Measurements from ENCODE around the gene SLC22A17. TPM values are rescaled to one million over a fixed set of nuclear protein-coding genes. Genes with fewer than 3 reads are reported as not detected.
A peak's percentile ranks its signal among the peaks of the same experiment; 100 is the strongest.

SLC22A17 gene
- total RNA-seq, 4 donors from 2014 or later: 4.0 to 14.2 (median 8.5) TPM

- Histone ChIP-seq H3K27ac (peak overlapping the region; percentile 99 to 100 (median 99)), H3K27me3 (no peaks in the 10 kb centered on the region), H3K36me3 (no peaks in the 10 kb centered on the region), H3K4me3 (peak overlapping the region; percentile 47 to 74 (median 66)), H3K4me1 (peaks cover 11 to 33% (median 21%) of the 10 kb centered on the region in 4 donors), H3K9me3 (no peaks in the 10 kb centered on the region)
- peak; percentile 5 for TF ChIP-seq POLR2A (IDR thresholded peaks at IDR 0.05)
- TF ChIP-seq CTCF (IDR thresholded peaks at IDR 0.05): no peak
- no peak for TF ChIP-seq EP300 (IDR thresholded peaks at IDR 0.05; ENCODE audit: low read depth)
- TF ChIP-seq POLR2AphosphoS5 (IDR thresholded peaks at IDR 0.05): peak in 1 of 3 donors; percentile 45
- in situ Hi-C loops (cut with MboI; ENCODE audit: low pct_ligation_motif_present in 1 of 4, low pct_unique_long_range_greater_than_20kb in 1 of 4, low sequenced_read_pairs in 3 of 4): no loop called here
- 0 to 6% methylated on average over 4 to 13 of the region's 13 CpGs for WGBS, 2 donors (ENCODE audit: low coverage in 1 of 2)
- intact Hi-C loops (cut with DNase I; ENCODE audit: low total_unique reads): no loop called here
- DNase-seq: peak; percentile 51
Measured at GRCh38 chr14:23300687-23301223, 51.9 kb downstream of the SLC22A17 start.

GRCh38 chr14:23299986-23300686, 52.6 kb downstream of the SLC22A17 start:
- H3K36me3 ChIP-seq: no peaks in the 10 kb centered on the region
- H3K27me3 ChIP-seq: no peaks in the 10 kb centered on the region
- peak overlapping the region; percentile 47 to 74 (median 66) for H3K4me3 ChIP-seq
- in situ Hi-C loops (cut with MboI; ENCODE audit: low pct_ligation_motif_present in 1 of 4, low pct_unique_long_range_greater_than_20kb in 1 of 4, low sequenced_read_pairs in 3 of 4): loop anchor here in 3 of 4 donors (25.0 kb wide), 1 partner anchor 188 kb away; the partner anchor contains the start of genes CEBPE (in 3 of the 3) and CIROP (in 3 of the 3)
- 24 to 62% methylated on average over 4 to 10 of the region's 10 CpGs for WGBS, 2 donors (ENCODE audit: low coverage in 1 of 2)
- H3K9me3 ChIP-seq: no peaks in the 10 kb centered on the region
- peaks cover 7 to 29% (median 19%) of the 10 kb centered on the region in 4 donors for H3K4me1 ChIP-seq
- intact Hi-C loops (cut with DNase I; ENCODE audit: low total_unique reads): loop anchor here (2.0 kb wide), 1 partner anchor 33 kb away; no protein-coding TSS in a partner anchor
- no peak for DNase-seq
- no peak for TF ChIP-seq EP300 (IDR thresholded peaks at IDR 0.05; ENCODE audit: low read depth)
- no peak for TF ChIP-seq POLR2A (IDR thresholded peaks at IDR 0.05)
- TF ChIP-seq CTCF (IDR thresholded peaks at IDR 0.05): no peak
- no peak for TF ChIP-seq POLR2AphosphoS5 (IDR thresholded peaks at IDR 0.05)
- H3K27ac ChIP-seq: peak overlapping the region; percentile 99 to 100 (median 99)

GRCh38 chr14:23299211-23299957, 53.3 kb downstream of the SLC22A17 start:
- Histone ChIP-seq H3K36me3 (no peaks in the 10 kb centered on the region), H3K4me3 (no peak overlapping the region), H3K27ac (peak overlapping the region; percentile 99 to 100 (median 99)), H3K4me1 (peaks cover 7 to 33% (median 23%) of the 10 kb centered on the region in 4 donors), H3K27me3 (no peaks in the 10 kb centered on the region), H3K9me3 (no peaks in the 10 kb centered on the region)
- TF ChIP-seq POLR2A (IDR thresholded peaks at IDR 0.05): no peak
- in situ Hi-C loops (cut with MboI; ENCODE audit: low pct_ligation_motif_present in 1 of 4, low pct_unique_long_range_greater_than_20kb in 1 of 4, low sequenced_read_pairs in 3 of 4): loop anchor here in 3 of 4 donors (25.0 kb wide), 1 partner anchor 187 kb away; the partner anchor contains the start of genes CEBPE (in 3 of the 3) and CIROP (in 3 of the 3)
- 33 to 60% methylated on average over 1 to 2 of the region's 2 CpGs for WGBS, 2 donors (ENCODE audit: low coverage in 1 of 2)
- DNase-seq: no peak
- intact Hi-C loops (cut with DNase I; ENCODE audit: low total_unique reads): loop anchor here (2.0 kb wide), 1 partner anchor 33 kb away; no protein-coding TSS in a partner anchor

GRCh38 chr14:23297611-23298277, 54.9 kb downstream of the SLC22A17 start:
- intact Hi-C loops (cut with DNase I; ENCODE audit: low total_unique reads): loop anchor here (2.0 kb wide), 1 partner anchor 31 kb away; no protein-coding TSS in a partner anchor
- no peaks in the 10 kb centered on the region for H3K27me3 ChIP-seq
- H3K9me3 ChIP-seq: no peaks in the 10 kb centered on the region
- WGBS, 2 donors (ENCODE audit: low coverage in 1 of 2): 86 to 90% methylated on average over 3 to 7 of the region's 7 CpGs
- peaks cover 7 to 29% (median 17%) of the 10 kb centered on the region in 4 donors for H3K4me1 ChIP-seq
- no peak overlapping the region for H3K27ac ChIP-seq
- DNase-seq: no peak
- H3K4me3 ChIP-seq: no peak overlapping the region
- TF ChIP-seq POLR2AphosphoS5 (IDR thresholded peaks at IDR 0.05): no peak
- TF ChIP-seq POLR2A (IDR thresholded peaks at IDR 0.05): no peak
- no peak for TF ChIP-seq CTCF (IDR thresholded peaks at IDR 0.05)
- no peak for TF ChIP-seq EP300 (IDR thresholded peaks at IDR 0.05; ENCODE audit: low read depth)
- no peaks in the 10 kb centered on the region for H3K36me3 ChIP-seq
- in situ Hi-C loops (cut with MboI; ENCODE audit: low pct_ligation_motif_present in 1 of 4, low pct_unique_long_range_greater_than_20kb in 1 of 4, low sequenced_read_pairs in 3 of 4): loop anchor here in 3 of 4 donors (25.0 kb wide), 1 partner anchor 185 kb away; the partner anchor contains the start of genes CEBPE (in 3 of the 3) and CIROP (in 3 of the 3)
